Sigmoid colon (tissue), 7 donors: Measurements from ENCODE around the gene LYPD6. TPM values are rescaled to one million over a fixed set of nuclear protein-coding genes. Genes with fewer than 3 reads are reported as not detected.
A peak's percentile ranks its signal among the peaks of the same experiment; 100 is the strongest.

Experiments used
- DNase-seq: peaks from one replicate; pipeline ENCODE4 v3.0.0-alpha.2; 2019
- H3K27ac ChIP-seq, 4 donors: fragments of 200-600 bp; sonication (generic); one replicate each; pipeline ENCODE4 v1.5.1; 2016 to 2019; ENCODE audit warnings: mild to moderate bottlenecking in 1 of 4
- H3K27me3 ChIP-seq, 3 donors: fragments of 200-600 bp; sonication (generic); one replicate each; pipeline ENCODE4 v1.5.1; 2019; ENCODE audit warnings: mild to moderate bottlenecking in 1 of 3
- H3K36me3 ChIP-seq, 4 donors: fragments of 200-600 bp; sonication (generic); one replicate each; pipeline ENCODE4 v1.5.1; 2016 to 2019
- H3K4me1 ChIP-seq, 4 donors: fragments of 200-600 bp; sonication (generic); one replicate each; pipeline ENCODE4 v1.5.1; 2017 to 2019
- H3K4me3 ChIP-seq, 4 donors: fragments of 200-600 bp; sonication (generic); one replicate each; pipeline ENCODE4 v1.5.1; 2017 to 2019; ENCODE audit warnings: mild to moderate bottlenecking in 2 of 4, moderate library complexity in 1 of 4
- H3K9me3 ChIP-seq, 4 donors: fragments of 200-600 bp in 3 of 4; sonication (generic) in 3 of 4; one replicate each; pipeline versions ENCODE4 v1.5.1 to v1.6.1; 2013 to 2019
- EP300 ChIP-seq, 4 donors: sonication (generic); formaldehyde crosslinking; IDR thresholded peaks; one replicate each; pipeline ENCODE4 v1.6.1; 2017; ENCODE audit warnings: antibody characterized with exemption in 4 of 4
- POLR2A ChIP-seq, 2 donors: fragments of 450-650 bp; IDR thresholded peaks; one replicate each; pipeline ENCODE4 v1.6.1; 2016; ENCODE audit warnings: antibody characterized with exemption in 2 of 2, mild to moderate bottlenecking in 2 of 2, moderate library complexity in 2 of 2
- POLR2AphosphoS5 ChIP-seq, 4 donors: sonication (generic); formaldehyde crosslinking; IDR thresholded peaks; one replicate each; pipeline ENCODE4 v1.6.1; 2017; ENCODE audit warnings: antibody characterized with exemption in 4 of 4
- WGBS, 2 donors: extraction: QIAGEN DNeasy Blood & Tissue Kit; methylation state at CpG; one replicate each; pipeline ENCODE4 v1.1.7; 2013; 5-methylcytosine and 5-hydroxymethylcytosine counted together
- intact Hi-C: fragments of 100-400 bp; cut with DNase I; formaldehyde crosslinking; loops from one replicate; pipeline ENCODE4 v1.15.1; 2023
- polyA plus RNA-seq, 3 donors: library from polyadenylated mRNA; stranded (reverse); fragments of 200-250 nt; gene quantifications; one replicate each; pipeline ENCODE4 v1.2.3, GENCODE V29; 2013
- total RNA-seq, 4 donors: library from RNA; depleted of rRNA; stranded (reverse); fragments of >200 nt; gene quantifications; one replicate each; pipeline ENCODE4 v1.1.0, GENCODE V29; 2016
- TF ChIP-seq, protein P1 (sequence below), 4 experiments: fragments of 450-650 bp in 3 of 4; fragments of 200-600 bp in 1 of 4; IDR thresholded peaks; one replicate each; pipeline ENCODE4 v1.5.1; 2016 to 2019; ENCODE audit warnings: antibody characterized with exemption in 4 of 4, mild to moderate bottlenecking in 3 of 4, moderate library complexity in 2 of 4
- donor health status: healthy with polysubstance abuse.
- donor health status: Bipolar disorder and iron deficiency.
- donor health status: healthy.

LYPD6 gene, protein sequence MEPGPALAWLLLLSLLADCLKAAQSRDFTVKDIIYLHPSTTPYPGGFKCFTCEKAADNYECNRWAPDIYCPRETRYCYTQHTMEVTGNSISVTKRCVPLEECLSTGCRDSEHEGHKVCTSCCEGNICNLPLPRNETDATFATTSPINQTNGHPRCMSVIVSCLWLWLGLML
- total RNA-seq (1 to 10 TPM; 1.1 to 2.0 (median 1.4) TPM), polyA plus RNA-seq (1 to 10 TPM; 1.0 to 1.8 (median 1.2) TPM)

DNA sequence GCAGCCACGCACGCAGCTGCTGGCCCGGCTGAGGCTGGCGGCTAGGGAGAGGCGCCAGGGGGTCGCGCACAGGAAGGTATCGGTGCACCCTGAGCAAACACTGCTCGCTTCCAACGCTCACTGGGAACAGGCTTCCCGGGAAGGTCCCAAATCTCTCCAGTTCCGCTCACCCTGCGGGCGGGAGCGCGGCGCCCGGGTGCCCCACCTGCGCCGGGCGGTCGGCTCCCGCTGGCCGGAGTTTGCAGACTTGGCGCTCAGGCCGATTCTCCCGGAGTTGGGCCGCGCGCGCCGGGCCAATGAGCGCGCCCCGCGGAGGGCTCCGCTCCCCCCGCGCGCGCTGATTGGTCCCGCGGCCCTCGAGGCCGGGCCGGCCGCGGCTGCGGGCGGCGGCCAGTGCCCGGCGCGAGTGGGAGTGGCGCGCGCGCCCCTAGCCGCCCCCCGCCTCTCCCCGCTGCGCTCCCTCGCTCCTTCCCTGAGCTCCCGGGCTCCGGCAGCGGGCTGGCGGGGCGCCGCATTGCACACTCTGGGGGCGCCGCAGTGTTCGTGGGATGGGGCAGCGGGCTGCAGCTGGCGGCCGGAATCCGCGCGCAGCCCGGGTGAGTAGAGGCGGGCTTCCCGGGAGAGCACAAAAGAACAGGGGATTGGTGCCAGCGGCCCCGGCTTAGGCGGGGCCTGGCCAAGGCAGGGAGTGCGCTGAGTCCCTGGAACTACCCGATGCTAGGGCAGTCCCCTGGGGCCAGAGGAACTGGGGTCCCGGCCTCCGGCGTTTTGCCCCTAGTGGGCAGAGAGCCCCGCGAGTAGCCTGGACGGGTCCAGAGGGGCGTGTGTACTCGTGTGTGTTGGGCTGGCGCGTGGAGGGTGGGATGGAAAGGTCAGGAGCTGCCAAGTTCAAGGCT, at the start of gene LYPD6:
TSS of gene LYPD6 (plus strand) at position 461 of the 896 bp plus-strand sequence. CDS start 107,122 bp downstream, outside the sequence.
- H3K4me1 ChIP-seq, result peaks cover 0 to 23% (median 13%) of the 10 kb centered on the region in 4 donors
- no peaks in the 10 kb centered on the region for H3K36me3 ChIP-seq
- peak; percentile 82 for DNase-seq
- TF ChIP-seq, protein P1, sequence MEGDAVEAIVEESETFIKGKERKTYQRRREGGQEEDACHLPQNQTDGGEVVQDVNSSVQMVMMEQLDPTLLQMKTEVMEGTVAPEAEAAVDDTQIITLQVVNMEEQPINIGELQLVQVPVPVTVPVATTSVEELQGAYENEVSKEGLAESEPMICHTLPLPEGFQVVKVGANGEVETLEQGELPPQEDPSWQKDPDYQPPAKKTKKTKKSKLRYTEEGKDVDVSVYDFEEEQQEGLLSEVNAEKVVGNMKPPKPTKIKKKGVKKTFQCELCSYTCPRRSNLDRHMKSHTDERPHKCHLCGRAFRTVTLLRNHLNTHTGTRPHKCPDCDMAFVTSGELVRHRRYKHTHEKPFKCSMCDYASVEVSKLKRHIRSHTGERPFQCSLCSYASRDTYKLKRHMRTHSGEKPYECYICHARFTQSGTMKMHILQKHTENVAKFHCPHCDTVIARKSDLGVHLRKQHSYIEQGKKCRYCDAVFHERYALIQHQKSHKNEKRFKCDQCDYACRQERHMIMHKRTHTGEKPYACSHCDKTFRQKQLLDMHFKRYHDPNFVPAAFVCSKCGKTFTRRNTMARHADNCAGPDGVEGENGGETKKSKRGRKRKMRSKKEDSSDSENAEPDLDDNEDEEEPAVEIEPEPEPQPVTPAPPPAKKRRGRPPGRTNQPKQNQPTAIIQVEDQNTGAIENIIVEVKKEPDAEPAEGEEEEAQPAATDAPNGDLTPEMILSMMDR (IDR thresholded peaks at IDR 0.05), result no peak
- peak in 2 of 4 donors; percentile 17 to 27 for TF ChIP-seq POLR2AphosphoS5 (IDR thresholded peaks at IDR 0.05)
- H3K4me3 ChIP-seq, result peak within 1 kb of the TSS; percentile 44 to 75 (median 66)
- H3K9me3 ChIP-seq, result no peaks in the 10 kb centered on the region
- H3K27me3 ChIP-seq, result peaks cover 0 to 8% (median 7%) of the 10 kb centered on the region in 3 donors
- intact Hi-C loops, result loop anchor here (5.0 to 10.0 kb wide), 2 partner anchors 234 to 1152 kb away; no protein-coding TSS in a partner anchor
- H3K27ac ChIP-seq, result peak within 1 kb of the TSS; percentile 28 to 68 (median 56)
- 1% methylated on average over 96 of the region's 96 CpGs for WGBS, 2 donors

DNA sequence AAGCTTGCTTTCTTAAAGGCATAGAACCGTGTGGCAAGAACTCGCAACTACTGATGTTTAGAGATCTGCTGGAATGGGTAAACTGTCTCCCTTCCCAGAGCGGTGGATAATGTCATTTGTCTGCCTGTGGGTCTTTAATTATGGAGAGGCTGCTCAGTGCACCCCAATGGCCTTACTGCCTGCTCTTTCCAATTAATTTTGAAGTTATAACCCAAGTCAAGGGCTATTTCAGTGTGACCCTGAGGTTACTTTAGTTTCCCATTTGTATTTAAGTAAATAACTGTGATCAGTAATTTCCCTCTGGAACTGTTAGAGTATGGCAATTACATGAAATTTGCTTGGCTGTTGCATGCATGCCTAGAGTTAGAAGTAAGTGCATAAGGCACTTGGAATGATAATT, 48.9 kb upstream of the LYPD6 start:
- Histone ChIP-seq H3K4me3 (no peak overlapping the region), H3K9me3 (no peaks in the 10 kb centered on the region), H3K27me3 (no peaks in the 10 kb centered on the region), H3K36me3 (no peaks in the 10 kb centered on the region), H3K4me1 (no peaks in the 10 kb centered on the region), H3K27ac (no peak overlapping the region)
- WGBS, 2 donors, result 86 to 88% methylated on average over 3 of the region's 3 CpGs
- DNase-seq, result no peak
- no peak for TF ChIP-seq EP300 (IDR thresholded peaks at IDR 0.05)
- no peak for TF ChIP-seq POLR2AphosphoS5 (IDR thresholded peaks at IDR 0.05)
- no peak for TF ChIP-seq POLR2A (IDR thresholded peaks at IDR 0.05)
- intact Hi-C loops, result no loop called here

DNA sequence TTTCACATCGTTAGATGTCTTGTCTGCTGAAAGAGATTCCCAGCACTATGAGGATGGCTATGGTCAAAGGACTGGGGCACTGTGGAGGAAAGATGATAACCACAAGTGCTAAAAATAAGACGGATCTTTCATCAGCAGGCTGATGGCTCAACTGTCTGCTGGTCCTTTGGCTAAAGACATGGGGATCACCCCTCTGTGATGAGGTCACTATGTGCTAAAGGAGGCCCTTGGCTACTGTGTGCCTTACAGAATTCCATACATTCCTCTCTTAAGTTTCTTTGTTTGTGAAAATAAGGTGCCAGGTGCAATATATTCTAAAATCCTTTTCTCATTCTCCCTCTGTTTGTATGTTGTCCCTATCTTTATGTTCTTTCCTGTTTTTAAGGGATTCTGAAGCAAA, 39.7 kb upstream of the LYPD6 start:
- intact Hi-C loops, result no loop called here

DNA sequence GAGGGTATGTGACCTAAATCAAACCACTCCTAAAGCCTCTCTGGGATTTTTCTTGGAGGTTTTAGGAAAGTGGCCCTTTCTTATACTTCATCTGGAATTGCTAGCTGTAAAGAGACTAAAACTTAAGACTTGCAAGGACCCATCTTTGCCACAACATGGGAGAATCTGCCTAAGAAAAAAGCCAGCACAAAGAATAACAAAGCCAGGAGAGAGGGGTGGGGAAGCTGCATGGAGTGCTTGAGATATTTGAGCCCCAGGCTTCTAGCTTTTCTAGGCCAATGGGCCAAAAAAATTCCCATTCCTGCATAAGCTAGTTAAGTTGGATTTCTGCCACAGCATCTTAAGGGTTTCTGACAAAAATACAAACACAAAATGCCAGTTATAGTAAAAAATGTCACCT, 38.5 kb upstream of the LYPD6 start:
- no peaks in the 10 kb centered on the region for H3K27me3 ChIP-seq
- H3K27ac ChIP-seq, result no peak overlapping the region
- H3K4me3 ChIP-seq, result no peak overlapping the region
- DNase-seq, result no peak
- H3K4me1 ChIP-seq, result no peaks in the 10 kb centered on the region
- no peaks in the 10 kb centered on the region for H3K9me3 ChIP-seq
- TF ChIP-seq EP300 (IDR thresholded peaks at IDR 0.05) (no peak), POLR2AphosphoS5 (IDR thresholded peaks at IDR 0.05) (no peak), POLR2A (IDR thresholded peaks at IDR 0.05) (no peak)
- TF ChIP-seq, protein P1 (IDR thresholded peaks at IDR 0.05), result no peak
- intact Hi-C loops, result no loop called here
- no peaks in the 10 kb centered on the region for H3K36me3 ChIP-seq

More for the DNA sequence above, 39.7 kb upstream of the LYPD6 start:
- no peaks in the 10 kb centered on the region for H3K4me1 ChIP-seq
- no peak overlapping the region for H3K4me3 ChIP-seq
- WGBS, 2 donors, result 86 to 91% methylated on average over 2 of the region's 2 CpGs
- no peak overlapping the region for H3K27ac ChIP-seq
- H3K9me3 ChIP-seq, result no peaks in the 10 kb centered on the region
- no peak for DNase-seq
- H3K27me3 ChIP-seq, result no peaks in the 10 kb centered on the region
- H3K36me3 ChIP-seq, result no peaks in the 10 kb centered on the region
- TF ChIP-seq, protein P1 (IDR thresholded peaks at IDR 0.05), result no peak
- TF ChIP-seq EP300 (IDR thresholded peaks at IDR 0.05) (no peak), POLR2A (IDR thresholded peaks at IDR 0.05) (no peak), POLR2AphosphoS5 (IDR thresholded peaks at IDR 0.05) (no peak)

DNA sequence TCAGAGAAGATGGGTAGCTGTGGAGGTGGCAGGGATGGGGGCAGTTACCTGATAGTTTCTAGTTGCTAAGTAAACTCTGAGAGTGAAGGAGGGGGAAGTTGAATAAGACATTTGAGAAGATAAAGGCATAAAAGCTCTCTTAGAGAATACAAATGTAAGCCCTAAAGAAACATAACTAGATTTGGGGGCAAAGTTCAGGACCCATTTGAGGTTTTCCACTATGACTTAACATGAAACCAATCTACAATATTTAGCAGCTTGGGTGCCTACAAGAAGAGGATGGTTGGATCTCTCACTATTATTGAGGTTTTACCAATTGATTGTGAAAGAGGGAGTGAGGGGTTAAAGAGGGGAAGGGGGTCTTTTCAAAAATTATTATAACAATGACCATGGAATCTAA, 34.4 kb upstream of the LYPD6 start:
- Histone ChIP-seq H3K27ac (no peak overlapping the region), H3K4me1 (no peaks in the 10 kb centered on the region), H3K4me3 (no peak overlapping the region), H3K36me3 (no peaks in the 10 kb centered on the region), H3K9me3 (no peaks in the 10 kb centered on the region), H3K27me3 (no peaks in the 10 kb centered on the region)
- no peak for DNase-seq
- intact Hi-C loops, result no loop called here
- TF ChIP-seq EP300 (IDR thresholded peaks at IDR 0.05) (no peak), POLR2A (IDR thresholded peaks at IDR 0.05) (no peak), POLR2AphosphoS5 (IDR thresholded peaks at IDR 0.05) (no peak)
- TF ChIP-seq, protein P1 (IDR thresholded peaks at IDR 0.05), result no peak
